ENCODE results near the gene ITIH5.

GRCh38 chr10:7670157-7670556 is 3.4 kb upstream of the ITIH5 start:
- no peak for TF ChIP-seq POLR2A (IDR thresholded peaks at IDR 0.05)
- no peak for TF ChIP-seq CTCF (IDR thresholded peaks at IDR 0.05)
- no peak for TF ChIP-seq POLR2AphosphoS5 (IDR thresholded peaks at IDR 0.05)
- no peak for TF ChIP-seq EP300 (IDR thresholded peaks at IDR 0.05)
